CD14-positive monocyte (primary cell): ENCODE results near the gene ATP8A1. TPM values are rescaled to one million over a fixed set of nuclear protein-coding genes. Genes with fewer than 3 reads are reported as not detected.

ENCODE experiments used
- DNase-seq, 3 donors: peaks; one replicate each; pipeline ENCODE4 v3.0.0-alpha.2; 2011 to 2022
- H2AFZ ChIP-seq: 2 replicates; pipeline ENCODE4 v1.6.0; 2012; ENCODE audit warnings: mild to moderate bottlenecking, low read depth, low read length, inconsistent platforms; ENCODE audit not compliant: insufficient read depth, poor library complexity, severe bottlenecking
- H3K27ac ChIP-seq, 2 donors: 1 replicate in 1 of 2; 2 replicates in 1 of 2; pipeline ENCODE4 v1.5.1; 2012 to 2013; ENCODE audit warnings: low read length in 2 of 2, control low read depth in 1 of 2, inconsistent platforms in 1 of 2, low read depth in 1 of 2, mild to moderate bottlenecking in 1 of 2
- H3K27me3 ChIP-seq, 2 donors: one replicate each; pipeline versions ENCODE4 v1.6.0 to v1.6.1; 2011 to 2013; ENCODE audit warnings: low read length in 2 of 2; ENCODE audit not compliant: control insufficient read depth in 2 of 2, insufficient read depth in 2 of 2
- H3K36me3 ChIP-seq, 2 donors: replicated peaks in 1 of 2; 1 replicate in 1 of 2; 2 replicates in 1 of 2; pipeline versions ENCODE4 v1.5.1 to v1.6.1; 2012 to 2013; ENCODE audit warnings: low read length in 2 of 2, control low read depth in 1 of 2, inconsistent platforms in 1 of 2, mild to moderate bottlenecking in 1 of 2; ENCODE audit not compliant: insufficient read depth in 2 of 2, control insufficient read depth in 1 of 2
- H3K4me1 ChIP-seq, 2 donors: 1 replicate in 1 of 2; 2 replicates in 1 of 2; pipeline versions ENCODE4 v1.5.1 to v1.6.1; 2012 to 2013; ENCODE audit warnings: low read length in 2 of 2, control low read depth in 1 of 2, inconsistent platforms in 1 of 2, mild to moderate bottlenecking in 1 of 2, moderate library complexity in 1 of 2; ENCODE audit not compliant: insufficient read depth in 2 of 2, control insufficient read depth in 1 of 2
- H3K4me2 ChIP-seq: replicated peaks from 2 replicates; pipeline ENCODE3; 2012; ENCODE audit warnings: low read length, moderate library complexity, mild to moderate bottlenecking; ENCODE audit not compliant: poor library complexity, severe bottlenecking; ENCODE audit errors: extremely low read depth
- H3K4me3 ChIP-seq, 3 experiments: fragments of 200-600 bp in 1 of 3; sonication (generic) in 1 of 3; replicated peaks in 1 of 3; 1 replicate in 2 of 3; 2 replicates in 1 of 3; pipeline ENCODE4 v1.5.1; 2011 to 2013; ENCODE audit warnings: low read length in 3 of 3, mild to moderate bottlenecking in 3 of 3, control low read depth in 2 of 3, low read depth in 2 of 3, inconsistent platforms in 1 of 3, moderate library complexity in 1 of 3
- H3K79me2 ChIP-seq: 2 replicates; pipeline ENCODE4 v1.6.0; 2012; ENCODE audit warnings: mild to moderate bottlenecking, control low read depth, inconsistent platforms, low read length, moderate library complexity; ENCODE audit not compliant: insufficient read depth
- H3K9ac ChIP-seq: 2 replicates; pipeline ENCODE4 v1.6.0; 2017; ENCODE audit warnings: low read length, mild to moderate bottlenecking; ENCODE audit not compliant: insufficient read depth, poor library complexity, severe bottlenecking
- H3K9me3 ChIP-seq, 2 donors: replicated peaks in 1 of 2; 1 replicate in 1 of 2; 2 replicates in 1 of 2; pipeline versions ENCODE4 v1.5.1 to v1.6.1; 2012 to 2013; ENCODE audit warnings: low read length in 2 of 2, control low read depth in 1 of 2; ENCODE audit not compliant: control insufficient read depth in 1 of 2, insufficient read depth in 1 of 2
- H4K20me1 ChIP-seq: 2 replicates; pipeline ENCODE4 v1.6.0; 2012; ENCODE audit warnings: mild to moderate bottlenecking, low read length, control low read depth, moderate library complexity; ENCODE audit not compliant: insufficient read depth
- H3K27ac Mint-ChIP-seq, 7 donors: one replicate each; pipeline ENCODE4 v1.8.0; 2020; ENCODE audit warnings: mild to moderate bottlenecking in 7 of 7, mixed read lengths in 7 of 7, moderate library complexity in 6 of 7, inconsistent platforms in 2 of 7
- H3K27me3 Mint-ChIP-seq, 3 donors: one replicate each; pipeline ENCODE4 v1.8.0; 2021 to 2022; ENCODE audit warnings: low read depth in 3 of 3, mild to moderate bottlenecking in 3 of 3, mixed read lengths in 3 of 3, moderate library complexity in 3 of 3, inconsistent platforms in 1 of 3
- H3K36me3 Mint-ChIP-seq, 2 donors: one replicate each; pipeline ENCODE4 v1.8.0; 2020; ENCODE audit warnings: mixed read lengths in 2 of 2, inconsistent platforms in 1 of 2, mild to moderate bottlenecking in 1 of 2
- H3K4me1 Mint-ChIP-seq: one replicate; pipeline ENCODE4 v1.8.0; 2020; ENCODE audit warnings: mild to moderate bottlenecking, mixed read lengths
- H3K4me3 Mint-ChIP-seq, 2 donors: one replicate each; pipeline ENCODE4 v1.8.0; 2020; ENCODE audit warnings: mild to moderate bottlenecking in 2 of 2, mixed read lengths in 2 of 2, moderate library complexity in 1 of 2
- H3K9me3 Mint-ChIP-seq, 7 donors: one replicate each; pipeline ENCODE4 v1.8.0; 2020 to 2022; ENCODE audit warnings: mixed read lengths in 7 of 7, mild to moderate bottlenecking in 6 of 7, moderate library complexity in 6 of 7, inconsistent platforms in 2 of 7
- CTCF ChIP-seq: fragments of 200-600 bp; IDR thresholded peaks from one replicate; pipeline ENCODE4 v1.8.0; 2022; ENCODE audit warnings: antibody characterized with exemption, mild to moderate bottlenecking
- WGBS: methylation state at CpG from one replicate; pipeline ENCODE4 v1.1.5; 2013; ENCODE audit warnings: missing lambda C conversion rate; ENCODE audit not compliant: insufficient coverage; 5-methylcytosine and 5-hydroxymethylcytosine counted together
- intact Hi-C, 2 donors: fragments of 100-400 bp; cut with micrococcal nuclease; formaldehyde crosslinking; loops; one replicate each; pipeline versions ENCODE4 v1.15.0 to v1.15.1; 2023
- polyA plus RNA-seq, 3 donors: library from polyadenylated mRNA; depleted of rRNA in 1 of 3; unstranded in 2 of 3; stranded (reverse) in 1 of 3; fragments of 300-500 nt in 2 of 3; fragments of >200 nt in 1 of 3; fragmentation: Illumina TruSeq in 2 of 3; gene quantifications; 1 replicate in 2 of 3; 2 replicates in 1 of 3; pipeline ENCODE4 v1.2.3, GENCODE V29; 2012 to 2021

ATP8A1 gene
- polyA plus RNA-seq, 3 donors, result 2.2 to 10.8 (median 3.2) TPM

GRCh38 chr4:42578187-42578586 is 78.7 kb downstream of the ATP8A1 start:
- no peak overlapping the region for H2AFZ ChIP-seq
- H3K27ac ChIP-seq, result no peak overlapping the region
- Mint-ChIP-seq H3K4me3 (no peak overlapping the region), H3K36me3 (peaks cover 8 to 20% of the 10 kb centered on the region in 2 donors), H3K27ac (no peak overlapping the region), H3K27me3 (peaks cover 0 to 2% (median 0%) of the 10 kb centered on the region in 3 donors), H3K9me3 (no peaks in the 10 kb centered on the region), H3K4me1 (no peaks in the 10 kb centered on the region)
- no peak for TF ChIP-seq CTCF
- no peak overlapping the region for H3K4me3 ChIP-seq
- no peaks in the 10 kb centered on the region for H3K79me2 ChIP-seq
- no peaks in the 10 kb centered on the region for H4K20me1 ChIP-seq
- no peak overlapping the region for H3K4me2 ChIP-seq
- H3K36me3 ChIP-seq, result peaks cover 0 to 24% of the 10 kb centered on the region in 2 donors
- intact Hi-C loops, result no loop called here
- H3K27me3 ChIP-seq, result no peaks in the 10 kb centered on the region
- no peaks in the 10 kb centered on the region for H3K9me3 ChIP-seq
- DNase-seq, result no peak
- H3K9ac ChIP-seq, result no peak overlapping the region
- no CpG with 5 or more reads among the region's 3 CpGs for WGBS
- H3K4me1 ChIP-seq, result no peaks in the 10 kb centered on the region

DNA sequence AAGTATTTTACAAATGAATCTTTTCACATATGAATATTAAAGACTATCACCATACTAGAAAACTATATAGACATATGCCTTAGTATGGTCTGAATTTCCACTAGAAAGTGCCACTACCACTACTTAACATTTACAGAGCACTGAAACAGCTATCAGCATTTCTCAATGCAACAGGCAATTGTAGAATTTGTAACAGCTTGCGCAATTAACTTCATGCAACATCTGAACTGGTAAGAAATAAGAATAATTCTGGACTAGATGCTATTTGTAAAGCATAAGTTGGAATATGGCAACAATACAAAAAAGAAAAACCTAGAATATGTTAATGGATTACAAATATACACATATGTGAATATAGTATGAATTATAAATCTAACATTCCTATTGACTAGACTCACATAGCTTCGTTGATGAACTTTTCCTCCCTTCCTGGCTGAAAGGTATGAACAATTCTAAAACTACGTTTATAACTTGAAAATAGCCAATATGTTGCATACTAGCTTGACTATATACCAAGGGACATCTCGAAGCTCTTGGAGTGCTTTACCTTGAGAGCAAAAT is 82.0 kb downstream of the ATP8A1 start:
- Histone ChIP-seq H3K79me2 (no peaks in the 10 kb centered on the region), H3K4me3 (no peak overlapping the region), H3K27me3 (no peaks in the 10 kb centered on the region), H3K9me3 (no peaks in the 10 kb centered on the region), H3K9ac (no peak overlapping the region), H2AFZ (no peak overlapping the region), H4K20me1 (no peaks in the 10 kb centered on the region), H3K36me3 (peaks cover 0 to 8% of the 10 kb centered on the region in 2 donors), H3K27ac (no peak overlapping the region), H3K4me1 (no peaks in the 10 kb centered on the region), H3K4me2 (no peak overlapping the region)
- WGBS, result no CpG with 5 or more reads among the region's 4 CpGs
- Mint-ChIP-seq H3K4me3 (no peak overlapping the region), H3K4me1 (no peaks in the 10 kb centered on the region), H3K9me3 (no peaks in the 10 kb centered on the region), H3K27me3 (no peaks in the 10 kb centered on the region), H3K27ac (no peak overlapping the region), H3K36me3 (peaks cover 7 to 15% of the 10 kb centered on the region in 2 donors)
- TF ChIP-seq CTCF, result no peak
- no peak for DNase-seq
- intact Hi-C loops, result loop anchor here in 1 of 2 donors (5.0 kb wide), 1 partner anchor 287 kb away; no protein-coding TSS in a partner anchor
